ENCODE measurements around the gene DCUN1D2. TPM values are rescaled to one million over a fixed set of nuclear protein-coding genes. Genes with fewer than 3 reads are reported as not detected.

DCUN1D2 gene
- total RNA-seq, 1 donor from 2014 or later: 11.1 TPM

DNA sequence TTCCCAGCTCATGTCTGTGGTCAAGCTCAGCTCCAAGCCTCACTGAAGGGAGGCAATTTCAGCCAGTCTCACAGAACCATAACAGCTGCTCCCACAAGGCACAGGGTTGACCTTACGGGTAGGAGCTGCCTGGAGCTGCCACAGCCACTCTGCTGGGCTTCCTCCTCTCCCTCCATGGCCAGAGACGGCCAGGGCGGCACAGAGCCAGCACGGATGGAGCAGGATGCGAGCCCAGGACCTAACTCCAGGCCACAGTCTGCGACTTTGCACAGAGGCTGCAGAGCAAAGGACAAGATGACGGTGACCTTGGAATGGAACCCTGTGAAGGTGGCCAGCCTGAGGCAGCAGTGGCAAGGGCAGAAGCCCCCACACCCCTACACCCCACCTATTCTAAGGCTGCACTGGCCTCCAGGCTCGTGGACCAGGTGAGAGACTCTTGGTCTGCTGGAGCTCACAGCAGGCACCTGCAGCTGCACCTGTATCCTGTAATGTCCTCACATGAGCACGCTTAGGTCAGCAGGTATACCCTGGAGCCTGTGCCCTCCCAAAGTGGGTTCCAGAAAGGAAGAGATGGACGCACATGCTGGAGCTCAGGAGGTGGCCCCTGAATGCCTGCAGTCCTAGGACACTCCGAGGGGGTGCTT lies 66.9 kb downstream of the DCUN1D2 start:
- no peak for DNase-seq (ENCODE audit: low spot score)

- no peak for DNase-seq (ENCODE audit: low spot score)
Observed at GRCh38 chr13:113422807-113423519, 67.5 kb downstream of the DCUN1D2 start.

- DNase-seq (ENCODE audit: low spot score): no peak
Observed at GRCh38 chr13:113421673-113422270, 68.7 kb downstream of the DCUN1D2 start.

DNA sequence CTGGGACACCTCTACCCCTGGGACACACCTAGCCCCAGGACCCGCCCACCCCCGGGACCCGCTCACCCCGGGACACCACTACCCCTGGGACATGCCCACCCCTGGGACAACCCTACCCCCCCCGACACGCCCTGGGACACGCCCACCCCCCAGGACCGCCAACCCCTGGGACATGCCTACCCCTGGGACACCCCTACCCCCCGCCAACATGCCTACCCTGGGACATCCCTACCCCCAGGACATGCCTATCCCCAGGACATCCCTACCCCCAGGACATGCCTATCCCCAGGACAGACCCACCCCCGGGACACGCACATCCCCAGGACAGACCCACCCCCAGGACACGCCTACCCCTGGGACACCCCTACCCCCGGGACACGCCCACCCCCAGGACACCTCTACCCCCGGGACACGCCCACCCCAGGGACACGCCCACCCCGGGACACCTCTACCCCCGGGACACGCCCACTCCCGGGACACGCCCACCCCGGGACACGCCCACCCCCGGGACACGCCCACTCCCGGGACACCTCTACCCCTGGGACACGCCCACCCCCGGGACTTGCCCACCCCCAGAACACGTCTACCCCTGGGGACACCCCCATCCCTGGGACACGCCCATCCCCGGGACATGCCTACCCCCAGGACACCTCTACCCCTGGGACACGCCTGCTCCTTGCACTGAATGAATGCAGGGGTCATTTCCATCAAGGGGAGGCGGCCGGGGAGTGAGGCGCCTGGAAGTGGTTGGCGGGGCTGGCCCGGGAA lies 69.5 kb downstream of the DCUN1D2 start:
- DNase-seq (ENCODE audit: low spot score): no peak

DNA sequence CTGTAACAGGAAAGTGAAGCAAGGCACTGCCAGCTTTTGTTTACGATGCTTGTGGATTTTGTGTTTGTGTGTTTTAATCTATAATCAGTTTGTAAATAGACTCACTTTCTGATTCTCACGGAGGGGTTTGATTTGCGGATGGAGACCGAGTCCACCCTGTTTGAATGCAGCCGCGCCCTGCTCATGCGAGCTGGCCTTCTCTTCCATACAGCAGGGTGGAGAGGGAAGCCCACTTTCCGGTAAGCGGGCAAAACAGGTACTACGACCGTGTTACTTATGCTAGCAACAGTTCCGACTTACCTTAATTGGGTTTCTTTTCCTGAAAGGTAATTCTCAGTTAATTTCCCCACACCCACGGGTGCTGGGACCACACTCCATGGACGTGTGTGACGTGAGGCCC lies 70.3 kb downstream of the DCUN1D2 start:
- no peak for DNase-seq (ENCODE audit: low spot score)

DNA sequence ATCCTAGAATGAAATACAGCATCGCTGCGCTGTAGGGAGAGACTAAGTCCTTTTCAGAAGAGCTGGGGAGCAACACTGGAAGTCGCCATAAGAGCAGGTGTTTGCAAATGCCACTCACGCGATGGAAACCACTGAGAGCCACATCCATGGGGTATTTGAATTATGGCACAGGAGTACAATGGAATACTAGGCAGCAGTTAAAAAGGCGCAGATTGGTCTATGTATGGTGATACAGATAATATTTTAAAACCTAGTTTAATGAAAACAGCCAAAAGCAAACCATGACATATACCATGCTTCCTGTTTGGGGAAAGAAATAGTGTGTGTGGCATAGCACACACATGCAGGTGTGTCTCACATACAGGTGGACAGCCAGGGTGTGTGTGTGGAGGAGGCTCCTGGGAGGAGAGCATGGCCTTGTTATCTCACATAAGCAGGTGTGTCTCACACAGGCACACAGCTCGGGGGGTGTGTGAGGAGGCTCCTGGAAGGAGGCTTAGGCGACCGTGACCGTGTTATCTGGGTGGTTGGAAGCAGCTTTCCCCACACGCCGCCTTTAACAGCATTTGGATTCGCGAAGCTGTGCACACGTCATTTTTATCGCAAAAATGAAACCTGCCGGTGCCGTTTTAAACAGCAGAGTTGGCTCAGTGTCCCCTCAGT lies 70.8 kb downstream of the DCUN1D2 start:
- DNase-seq (ENCODE audit: low spot score): no peak

GRCh38 chr13:113418722-113419049 lies 71.8 kb downstream of the DCUN1D2 start:
- DNase-seq (ENCODE audit: low spot score): no peak

DNA sequence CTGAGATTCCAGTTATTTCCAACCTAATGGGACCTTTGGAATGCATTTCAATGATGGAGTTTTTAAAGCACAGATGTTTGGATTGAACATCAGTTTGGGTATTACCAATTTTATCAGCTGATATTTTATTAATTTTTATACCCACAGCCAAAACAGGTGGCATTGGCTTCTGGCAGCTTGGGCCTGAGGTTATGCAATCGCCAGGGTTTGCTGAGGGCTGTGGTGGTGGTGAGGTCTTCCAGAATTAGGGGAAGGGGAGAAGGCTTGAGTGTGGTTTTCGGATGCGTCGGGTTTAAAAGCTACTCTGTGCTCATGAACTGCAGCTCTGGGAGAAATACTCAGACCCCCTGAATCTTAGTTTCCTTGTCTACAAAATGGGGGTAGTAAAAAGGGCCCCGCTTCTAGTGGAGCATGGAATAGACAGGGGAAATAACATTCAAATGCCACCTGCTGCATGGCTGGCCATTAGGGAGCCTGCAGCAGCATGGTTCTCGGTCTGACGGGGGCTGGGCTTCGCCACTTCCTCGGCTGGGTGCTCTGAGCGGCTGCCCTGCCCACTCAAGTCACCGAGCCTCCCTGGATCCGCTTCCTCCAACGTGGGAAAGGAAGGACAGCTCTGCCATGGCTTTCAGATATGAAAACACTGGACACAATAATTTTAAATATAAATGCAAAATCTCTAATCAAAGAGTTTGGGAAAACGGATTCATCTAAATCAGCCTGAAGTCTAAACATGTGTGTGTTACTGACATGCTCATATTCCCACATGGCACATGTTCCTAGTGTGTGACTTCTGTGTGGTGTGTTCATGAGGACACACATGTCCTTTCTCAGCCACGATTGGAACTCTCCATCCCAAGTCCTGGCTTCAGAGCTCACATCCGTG lies 72.4 kb downstream of the DCUN1D2 start:
- no peak for DNase-seq (ENCODE audit: low spot score)

- DNase-seq (ENCODE audit: low spot score): no peak
Observed at GRCh38 chr13:113417008-113417751, 73.3 kb downstream of the DCUN1D2 start.

DNA sequence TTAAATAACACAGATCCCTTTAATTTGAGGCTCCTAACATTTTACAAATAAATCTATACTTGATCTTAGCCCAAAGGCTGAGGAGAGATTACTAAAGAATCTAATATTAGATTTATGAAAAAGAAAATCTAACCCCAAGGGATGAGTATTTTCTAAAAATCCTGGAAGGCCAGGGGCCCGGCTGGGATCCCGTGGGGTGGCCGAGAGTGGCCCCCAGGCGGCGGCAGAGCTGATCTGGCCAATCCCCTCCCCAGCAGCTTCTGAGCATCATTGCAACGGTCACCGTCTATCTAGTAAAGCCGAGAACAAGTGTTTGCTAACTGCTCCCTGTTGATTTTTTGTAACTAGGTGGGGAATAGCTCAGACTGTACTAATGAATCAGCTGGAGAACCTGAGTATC lies 74.7 kb downstream of the DCUN1D2 start:
- no peak for DNase-seq (ENCODE audit: low spot score)

DNA sequence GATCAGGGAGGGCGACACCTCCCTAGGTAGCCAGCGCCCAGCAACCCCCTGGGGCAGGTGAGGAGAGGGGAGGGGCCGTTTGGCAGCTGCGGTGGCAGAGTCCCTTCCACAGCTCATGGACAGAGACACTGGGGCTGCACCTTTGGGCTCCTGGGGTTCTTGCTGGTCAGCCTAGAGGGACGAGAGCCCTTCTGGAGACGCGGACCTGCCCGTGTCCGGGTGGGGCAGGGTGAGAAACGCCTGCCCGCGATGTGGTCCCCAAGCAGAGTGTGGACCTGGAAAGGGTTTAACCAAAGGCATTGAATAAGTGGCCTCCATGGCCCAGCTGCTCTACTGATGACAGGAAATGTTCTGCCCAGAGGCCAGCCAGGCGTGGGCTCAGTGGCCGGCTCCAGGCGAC lies 75.5 kb downstream of the DCUN1D2 start:
- DNase-seq (ENCODE audit: low spot score): no peak

GRCh38 chr13:113414335-113414734 lies 76.2 kb downstream of the DCUN1D2 start:
- DNase-seq (ENCODE audit: low spot score): no peak

GRCh38 chr13:113413898-113414282 lies 76.6 kb downstream of the DCUN1D2 start:
- DNase-seq (ENCODE audit: low spot score): peak; percentile 17

GRCh38 chr13:113413178-113413897 lies 77.2 kb downstream of the DCUN1D2 start:
- DNase-seq (ENCODE audit: low spot score): peak; percentile 10

DNA sequence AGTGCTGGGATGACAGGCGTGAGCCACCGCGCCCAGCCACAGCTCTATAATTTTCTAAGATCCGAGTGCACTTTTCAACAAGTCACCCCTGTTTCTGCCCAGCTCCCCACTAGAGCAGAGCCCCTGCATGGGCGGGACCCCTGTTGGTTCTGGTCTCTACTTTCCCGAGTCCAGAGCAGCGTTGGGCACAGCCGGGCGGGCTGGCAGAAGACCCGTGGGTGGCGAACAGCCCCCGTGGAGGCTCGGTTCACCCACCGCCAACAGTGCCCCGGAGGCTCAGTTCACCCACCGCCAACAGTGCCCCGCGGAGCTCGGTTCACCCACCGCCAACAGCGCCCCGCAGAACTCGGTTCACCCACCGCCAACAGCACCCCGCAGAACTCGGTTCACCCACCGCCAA lies 78.1 kb downstream of the DCUN1D2 start:
- DNase-seq (ENCODE audit: low spot score): no peak

DNA sequence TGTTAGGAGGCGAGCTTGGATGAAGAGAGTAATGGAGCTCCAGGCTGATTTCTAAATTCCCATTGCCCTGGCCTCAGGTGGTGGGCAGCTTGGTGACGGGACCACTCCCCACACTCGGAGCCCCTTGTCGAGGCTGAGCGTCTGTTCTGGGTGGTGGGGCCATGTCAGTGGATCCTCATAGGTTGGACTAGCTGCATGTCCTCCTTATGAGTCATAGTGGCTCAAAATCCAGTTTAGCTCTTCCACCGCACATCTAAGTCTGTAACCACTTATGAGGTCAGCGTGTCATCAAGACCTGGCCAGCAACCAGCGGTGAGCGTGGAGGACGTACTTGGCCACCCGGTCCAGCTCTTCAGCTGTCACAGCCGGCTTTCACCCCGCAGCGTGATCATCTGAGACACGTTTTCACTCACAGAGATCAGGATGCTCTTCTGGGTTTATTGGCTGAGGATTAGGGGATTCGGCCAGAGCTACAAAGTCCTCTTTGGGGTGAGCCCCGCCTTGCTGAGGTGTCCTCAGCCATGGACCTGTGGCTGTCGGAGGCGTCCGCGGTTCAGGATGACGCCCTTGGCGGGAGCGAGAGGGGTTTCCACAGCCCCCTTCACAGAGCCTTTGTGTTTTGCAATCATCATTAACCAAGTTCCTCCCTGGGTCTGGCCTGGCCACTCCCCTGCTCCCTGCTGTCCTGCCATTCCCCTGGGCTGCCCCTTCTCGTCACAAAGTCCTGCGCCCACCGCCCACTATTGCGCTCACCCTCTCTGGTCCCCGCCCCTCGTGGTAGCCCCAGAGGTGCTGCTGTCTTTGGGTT lies 79.1 kb downstream of the DCUN1D2 start:
- DNase-seq (ENCODE audit: low spot score): peak; percentile 54

DNA sequence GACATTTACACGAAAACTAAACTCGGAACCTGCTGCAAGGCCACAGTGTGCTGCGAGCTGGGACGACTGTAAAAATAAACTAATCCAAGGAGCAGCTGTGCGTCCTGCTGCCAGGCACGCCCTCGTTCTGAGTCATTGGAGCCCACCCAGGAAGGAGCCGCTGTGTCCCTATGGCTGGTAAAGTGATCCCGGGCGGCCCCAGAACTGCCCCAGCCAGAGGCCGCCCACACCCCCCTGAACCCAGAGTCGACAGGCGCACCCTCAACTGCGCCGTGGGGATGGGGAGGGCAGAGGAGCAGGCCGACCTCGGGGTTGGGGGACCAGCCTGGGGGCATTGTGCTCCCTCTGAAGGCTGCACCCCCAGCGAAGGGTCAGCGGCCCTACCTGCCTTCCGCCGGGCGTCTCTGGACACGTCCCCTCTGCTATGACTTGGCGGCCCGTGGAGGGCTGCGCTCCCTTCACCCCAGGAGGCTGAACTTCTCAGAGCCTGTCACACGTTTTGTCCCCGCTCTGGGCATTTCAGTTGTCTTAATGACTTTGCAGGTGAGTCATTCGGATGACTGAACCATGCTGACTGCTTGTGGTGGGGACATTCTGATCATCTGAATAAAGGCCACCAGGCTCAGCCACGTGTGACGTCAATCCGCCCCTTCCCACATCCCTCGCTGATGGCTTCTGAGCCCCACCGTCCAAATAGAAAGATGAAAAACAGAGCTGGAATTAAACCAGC lies 79.9 kb downstream of the DCUN1D2 start:
- DNase-seq (ENCODE audit: low spot score): no peak

DNA sequence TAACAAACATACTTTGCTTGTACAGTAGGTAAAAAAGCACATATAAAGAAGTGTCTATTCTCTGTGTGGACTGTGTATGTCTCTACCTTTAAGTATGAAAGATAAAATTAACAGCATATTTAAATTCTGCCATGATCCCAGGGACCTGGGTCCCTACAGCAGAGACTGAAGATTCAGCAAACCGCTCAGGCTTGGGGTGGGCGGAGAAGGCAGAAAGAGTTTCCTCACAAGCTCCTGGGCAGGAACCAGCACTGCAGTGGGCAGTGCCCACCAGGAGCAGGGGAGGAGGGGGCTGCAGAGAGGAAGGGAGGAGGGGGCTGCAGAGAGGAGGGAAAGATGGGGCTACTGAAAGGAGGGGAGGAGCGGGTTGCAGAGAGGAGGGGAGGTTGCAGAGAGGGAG lies 81.9 kb downstream of the DCUN1D2 start:
- DNase-seq (ENCODE audit: low spot score): no peak
